Motor neuron (in vitro differentiated cells): Measurements from ENCODE around the gene VCAM1. TPM values are rescaled to one million over a fixed set of nuclear protein-coding genes. Genes with fewer than 3 reads are reported as not detected.
"Not testable (repeated sequence)": the region's sequence is repeated elsewhere in the genome, so short reads cannot be mapped to it uniquely, and the experiment has no call there.

Source experiments
- ATAC-seq, 8 experiments: fragments of 200-7000 bp; cut with Tn5 transposase; replicated peaks in 6 of 8; 2 replicates each; pipeline ENCODE4 v1.8.0; 2021; ENCODE audit warnings: mild to moderate bottlenecking in 8 of 8, moderate library complexity in 8 of 8
- H3K27ac ChIP-seq, 2 donors: fragments of 250-450 bp; sonication (Bioruptor Pico); 2 replicates each; pipeline ENCODE4 v1.9.0; 2021; ENCODE audit warnings: antibody characterized with exemption in 2 of 2, mild to moderate bottlenecking in 2 of 2, moderate library complexity in 1 of 2
- H3K4me1 ChIP-seq, 2 donors: fragments of 250-450 bp; sonication (Bioruptor Pico); replicated peaks in 1 of 2; 2 replicates each; pipeline ENCODE4 v1.6.1; 2021; ENCODE audit warnings: antibody characterized with exemption in 2 of 2, mild to moderate bottlenecking in 2 of 2, moderate library complexity in 1 of 2
- H3K4me3 ChIP-seq, 5 donors: fragments of 250-450 bp; sonication (Bioruptor Pico); 2 replicates each; pipeline ENCODE4 v1.9.0; 2021; ENCODE audit warnings: antibody characterized with exemption in 5 of 5, mild to moderate bottlenecking in 5 of 5, moderate library complexity in 4 of 5
- WGBS, 10 experiments: fragments of 450-650 bp; shearing (Covaris generic); methylation state at CpG; one replicate each; pipeline ENCODE4 v1.0.0; 2022; 5-methylcytosine and 5-hydroxymethylcytosine counted together
- in situ Hi-C, 9 experiments: fragments of 400-800 bp; cut with MboI; loops; one replicate each; pipeline ENCODE4 v1.15.0; 2021; ENCODE audit warnings: low sequenced_read_pairs in 9 of 9, low pct_unique_long_range_greater_than_20kb in 2 of 9; ENCODE audit not compliant: unreplicated experiment in 9 of 9
- total RNA-seq, 8 experiments: library from RNA; unstranded; fragments of 300-600 nt; gene quantifications; 2 replicates each; pipeline versions ENCODE4 v1.2.3 to v1.2.4, GENCODE V29; 2022

The VCAM1 gene
- total RNA-seq, 8 experiments from 2014 or later = 0.38 to 84.0 (median 1.9) TPM; not detected in 1

- in situ Hi-C loops = loop anchor here in 1 of 9 experiments (25.0 kb wide), 1 partner anchor 92 kb away; no protein-coding TSS in a partner anchor
- no peaks in the 10 kb centered on the region for H3K4me1 ChIP-seq
- no peak overlapping the region for H3K4me3 ChIP-seq
- 53 to 95% (median 82%) methylated on average over 3 to 4 of the region's 4 CpGs for WGBS, 10 experiments
- no peak overlapping the region for H3K27ac ChIP-seq
- ATAC-seq = no peak
Observed at GRCh38 chr1:100769906-100770646, 50.5 kb downstream of the VCAM1 start.

GRCh38 chr1:100773444-100773843, 53.9 kb downstream of the VCAM1 start:
- H3K4me3 ChIP-seq = no peak overlapping the region
- no peak for ATAC-seq
- in situ Hi-C loops = loop anchor here in 1 of 9 experiments (25.0 kb wide), 1 partner anchor 89 kb away; no protein-coding TSS in a partner anchor
- 34 to 96% (median 89%) methylated on average over 2 to 3 of the region's 3 CpGs; no CpG with 5 or more reads in 1 of the 10 experiments for WGBS, 10 experiments
- no peaks in the 10 kb centered on the region for H3K4me1 ChIP-seq
- no peak overlapping the region for H3K27ac ChIP-seq

- no peak overlapping the region for H3K27ac ChIP-seq
- no peak for ATAC-seq
- in situ Hi-C loops = loop anchor here in 1 of 9 experiments (25.0 kb wide), 1 partner anchor 88 kb away; no protein-coding TSS in a partner anchor
- H3K4me3 ChIP-seq = no peak overlapping the region
- WGBS, 10 experiments = 44 to 100% (median 88%) methylated on average over 1 of the region's 1 CpG; no CpG with 5 or more reads in 1 of the 10 experiments
- H3K4me1 ChIP-seq = no peaks in the 10 kb centered on the region
Observed at GRCh38 chr1:100774370-100774769, 54.8 kb downstream of the VCAM1 start.

- Histone ChIP-seq H3K4me3 (no peak overlapping the region), H3K27ac (no peak overlapping the region), H3K4me1 (no peaks in the 10 kb centered on the region)
- ATAC-seq = no peak
- 52 to 100% (median 95%) methylated on average over 2 to 4 of the region's 4 CpGs; no CpG with 5 or more reads in 2 of the 10 experiments for WGBS, 10 experiments
- in situ Hi-C loops = no loop called here
Observed at GRCh38 chr1:100775483-100775882, 55.9 kb downstream of the VCAM1 start.

- in situ Hi-C loops = no loop called here
Observed at GRCh38 chr1:100778748-100779147, 59.2 kb downstream of the VCAM1 start.

GRCh38 chr1:100780814-100781213, 61.3 kb downstream of the VCAM1 start:
- Histone ChIP-seq H3K4me3 (no peak overlapping the region), H3K4me1 (peaks cover 7 to 8% of the 10 kb centered on the region in 2 donors), H3K27ac (no peak overlapping the region)
- peak in 7 of 8 experiments; percentile 29 to 79 (median 47) for ATAC-seq
- in situ Hi-C loops = no loop called here

More at GRCh38 chr1:100778748-100779147, 59.2 kb downstream of the VCAM1 start:
- H3K4me1 ChIP-seq = peaks cover 0 to 4% of the 10 kb centered on the region in 2 donors
- no peak overlapping the region for H3K27ac ChIP-seq
- no peak for ATAC-seq
- no peak overlapping the region for H3K4me3 ChIP-seq

- H3K27ac ChIP-seq, in situ Hi-C loops, H3K4me3 ChIP-seq, ATAC-seq: not testable (repeated sequence)
- WGBS, 10 experiments = 25 to 100% (median 91%) methylated on average over 1 to 3 of the region's 3 CpGs; no CpG with 5 or more reads in 1 of the 10 experiments
- H3K4me1 ChIP-seq = peaks cover 9 to 11% of the 10 kb centered on the region in 2 donors
Observed at GRCh38 chr1:100781728-100782127, 62.2 kb downstream of the VCAM1 start.

- whole genome bisulfite sequencing, 10 experiments = 75 to 100% (median 96%) methylated on average over 1 of the region's 1 CpG; no CpG with 5 or more reads in 2 of the 10 experiments
- H3K4me3 ChIP-seq = no peak overlapping the region
- ATAC-seq = no peak
- peaks cover 9 to 11% of the 10 kb centered on the region in 2 donors for H3K4me1 ChIP-seq
- H3K27ac ChIP-seq = no peak overlapping the region
- in situ Hi-C loops = no loop called here
Observed at GRCh38 chr1:100782473-100783039, 63.0 kb downstream of the VCAM1 start.

- ATAC-seq = peak; percentile 74 to 96 (median 92)
- in situ Hi-C loops = no loop called here
- Histone ChIP-seq H3K27ac (peak overlapping the region in 1 of 2 donors; percentile 31), H3K4me1 (peaks cover 11 to 14% of the 10 kb centered on the region in 2 donors), H3K4me3 (no peak overlapping the region)
- 3 to 62% (median 35%) methylated on average over 2 to 5 of the region's 5 CpGs for WGBS, 10 experiments
Observed at GRCh38 chr1:100785470-100786052, 66.0 kb downstream of the VCAM1 start.

GRCh38 chr1:100786870-100787269, 67.3 kb downstream of the VCAM1 start:
- no peak for ATAC-seq
- Histone ChIP-seq H3K27ac (no peak overlapping the region), H3K4me1 (peaks cover 10 to 11% of the 10 kb centered on the region in 2 donors), H3K4me3 (no peak overlapping the region)
- in situ Hi-C loops = no loop called here
- WGBS, 10 experiments = 91 to 100% (median 100%) methylated on average over 1 to 2 of the region's 2 CpGs; no CpG with 5 or more reads in 4 of the 10 experiments

Other genes starting within 250 kb of the VCAM1 start
- 1 to 10 TPM in 1 of 8 experiments, under 1 TPM in 4, not detected in 3; 0.21 to 1.3 (median 0.52) TPM for gene GPR88, start 181.6 kb upstream of the VCAM1 start, total RNA-seq
- 10 to 100 TPM; 18.2 to 53.5 (median 38.7) TPM for gene EXTL2, start 175.1 kb downstream of the VCAM1 start, total RNA-seq
- 10 to 100 TPM; 19.6 to 27.0 (median 21.1) TPM for gene SLC30A7, start 176.3 kb downstream of the VCAM1 start, total RNA-seq